Nephron (organoid): ENCODE measurements around the gene CD44.

Experiments
- H3K27ac Mint-ChIP-seq, 3 experiments: 2 replicates each; pipeline ENCODE4 v1.8.0; 2020; ENCODE audit warnings: mixed read lengths in 3 of 3, mild to moderate bottlenecking in 2 of 3, moderate library complexity in 1 of 3
- H3K27me3 Mint-ChIP-seq: 2 replicates; pipeline ENCODE4 v1.8.0; 2021; ENCODE audit warnings: low read depth, mild to moderate bottlenecking, moderate library complexity, mixed read lengths
- H3K36me3 Mint-ChIP-seq: 2 replicates; pipeline ENCODE4 v1.8.0; 2020; ENCODE audit warnings: low read depth, mixed read lengths
- H3K4me1 Mint-ChIP-seq: 2 replicates; pipeline ENCODE4 v1.8.0; 2020; ENCODE audit warnings: mixed read lengths
- H3K4me3 Mint-ChIP-seq, 3 experiments: 2 replicates each; pipeline ENCODE4 v1.8.0; 2020; ENCODE audit warnings: mild to moderate bottlenecking in 3 of 3, mixed read lengths in 3 of 3, moderate library complexity in 2 of 3
- H3K9me3 Mint-ChIP-seq: 2 replicates; pipeline ENCODE4 v1.8.0; 2020; ENCODE audit warnings: mixed read lengths
- CTCF ChIP-seq, 3 experiments: fragments of 200-600 bp; sonication (generic); IDR thresholded peaks; one replicate each; pipeline ENCODE4 v1.5.0; 2021; ENCODE audit warnings: antibody characterized with exemption in 3 of 3; ENCODE audit not compliant: unreplicated experiment in 3 of 3

CD44 gene

GRCh38 chr11:35256296-35256695, 117.3 kb downstream of the CD44 start:
- Mint-ChIP-seq H3K36me3 (no peaks in the 10 kb centered on the region), H3K9me3 (no peaks in the 10 kb centered on the region), H3K4me3 (no peak overlapping the region), H3K4me1 (no peaks in the 10 kb centered on the region), H3K27me3 (no peaks in the 10 kb centered on the region), H3K27ac (no peak overlapping the region)
- TF ChIP-seq CTCF (IDR thresholded peaks at IDR 0.05; ENCODE audit: unreplicated experiment in 3 of 3), result no peak

- TF ChIP-seq CTCF (IDR thresholded peaks at IDR 0.05; ENCODE audit: unreplicated experiment in 3 of 3), result no peak
- Mint-ChIP-seq H3K27me3 (no peaks in the 10 kb centered on the region), H3K36me3 (no peaks in the 10 kb centered on the region), H3K27ac (no peak overlapping the region), H3K4me1 (no peaks in the 10 kb centered on the region), H3K9me3 (no peaks in the 10 kb centered on the region), H3K4me3 (no peak overlapping the region)
Observed at GRCh38 chr11:35257281-35257680, 118.3 kb downstream of the CD44 start.

GRCh38 chr11:35259529-35259928, 120.6 kb downstream of the CD44 start:
- H3K36me3 Mint-ChIP-seq, result no peaks in the 10 kb centered on the region
- H3K9me3 Mint-ChIP-seq, result no peaks in the 10 kb centered on the region
- H3K4me3 Mint-ChIP-seq, result no peak overlapping the region

GRCh38 chr11:35260342-35260985, 121.5 kb downstream of the CD44 start:
- no peak for TF ChIP-seq CTCF (IDR thresholded peaks at IDR 0.05; ENCODE audit: unreplicated experiment in 3 of 3)
- Mint-ChIP-seq H3K4me1 (peaks cover 5% of the 10 kb centered on the region), H3K27me3 (no peaks in the 10 kb centered on the region)

More at GRCh38 chr11:35259529-35259928, 120.6 kb downstream of the CD44 start:
- no peak overlapping the region for H3K27ac Mint-ChIP-seq
- H3K27me3 Mint-ChIP-seq, result no peaks in the 10 kb centered on the region
- peaks cover 5% of the 10 kb centered on the region for H3K4me1 Mint-ChIP-seq
- TF ChIP-seq CTCF (IDR thresholded peaks at IDR 0.05; ENCODE audit: unreplicated experiment in 3 of 3), result no peak

GRCh38 chr11:35261197-35261596, 122.2 kb downstream of the CD44 start:
- no peaks in the 10 kb centered on the region for H3K36me3 Mint-ChIP-seq
- no peak overlapping the region for H3K4me3 Mint-ChIP-seq
- H3K9me3 Mint-ChIP-seq, result no peaks in the 10 kb centered on the region
- peaks cover 11% of the 10 kb centered on the region for H3K4me1 Mint-ChIP-seq
- TF ChIP-seq CTCF (IDR thresholded peaks at IDR 0.05; ENCODE audit: unreplicated experiment in 3 of 3), result no peak
- H3K27me3 Mint-ChIP-seq, result no peaks in the 10 kb centered on the region
- H3K27ac Mint-ChIP-seq, result no peak overlapping the region

More at GRCh38 chr11:35260342-35260985, 121.5 kb downstream of the CD44 start:
- no peak overlapping the region for H3K27ac Mint-ChIP-seq
- no peaks in the 10 kb centered on the region for H3K36me3 Mint-ChIP-seq
- H3K4me3 Mint-ChIP-seq, result no peak overlapping the region
- H3K9me3 Mint-ChIP-seq, result no peaks in the 10 kb centered on the region

- Mint-ChIP-seq H3K4me1 (peaks cover 16% of the 10 kb centered on the region), H3K9me3 (no peaks in the 10 kb centered on the region), H3K36me3 (no peaks in the 10 kb centered on the region), H3K27me3 (no peaks in the 10 kb centered on the region), H3K27ac (no peak overlapping the region), H3K4me3 (no peak overlapping the region)
- TF ChIP-seq CTCF (IDR thresholded peaks at IDR 0.05; ENCODE audit: unreplicated experiment in 3 of 3), result no peak
Observed at GRCh38 chr11:35262056-35262455, 123.1 kb downstream of the CD44 start.
